H1 (cell line): Measurements from ENCODE around the gene CNNM3. TPM values are rescaled to one million over a fixed set of nuclear protein-coding genes. Genes with fewer than 3 reads are reported as not detected.

Source experiments
- CTCF ChIA-PET: fragments of 300-600 bp; sonication (Branson Sonifier 250); formaldehyde crosslinking; loops from one replicate; lab custom pipeline; 2021; ENCODE audit not compliant: partially characterized antibody; lab: Charles Lee
- POLR2A ChIA-PET: fragments of 300-600 bp; sonication (Branson Sonifier 250); formaldehyde crosslinking; loops from one replicate; lab custom pipeline; 2021; ENCODE audit warnings: inconsistent platforms; ENCODE audit not compliant: partially characterized antibody; lab: Charles Lee
- DNase-seq, 2 experiments: peaks; one replicate each; pipeline versions ENCODE4 v3.0.0 to v3.0.0-alpha.2; 2010 to 2022; ENCODE audit warnings: low spot score in 2 of 2, low read depth in 1 of 2, mixed read lengths in 1 of 2
- FAIRE-seq: peaks from 2 replicates; lab custom pipeline; 2011; peaks lifted over from hg19 to GRCh38; lab: Jason Lieb, UNC
- H2AFZ ChIP-seq: 2 replicates; pipeline ENCODE4 v1.8.1; 2012; ENCODE audit warnings: low read length, inconsistent platforms
- H2AK5ac ChIP-seq: 2 replicates; pipeline ENCODE4 v1.6.1; 2013; ENCODE audit warnings: low read depth, low read length
- H2BK120ac ChIP-seq: replicated peaks from 2 replicates; pipeline ENCODE3; 2013; ENCODE audit warnings: low read depth, low read length, inconsistent platforms
- H2BK12ac ChIP-seq: 2 replicates; pipeline ENCODE4 v1.6.1; 2013; ENCODE audit warnings: low read depth, low read length
- H2BK15ac ChIP-seq: 2 replicates; pipeline ENCODE4 v1.6.1; 2013; ENCODE audit warnings: low read length
- H2BK20ac ChIP-seq: 2 replicates; pipeline ENCODE4 v1.6.1; 2013; ENCODE audit warnings: low read length
- H2BK5ac ChIP-seq: 2 replicates; pipeline ENCODE4 v1.6.1; 2013; ENCODE audit warnings: low read depth, low read length
- H3K14ac ChIP-seq: 2 replicates; pipeline ENCODE4 v1.6.1; 2013; ENCODE audit warnings: inconsistent platforms; ENCODE audit not compliant: insufficient read length
- H3K18ac ChIP-seq: 2 replicates; pipeline ENCODE4 v1.6.1; 2013; ENCODE audit warnings: low read length; ENCODE audit errors: extremely low read depth
- H3K23ac ChIP-seq: 2 replicates; pipeline ENCODE4 v1.6.1; 2013; ENCODE audit warnings: inconsistent platforms; ENCODE audit not compliant: insufficient read length
- H3K23me2 ChIP-seq: 2 replicates; pipeline ENCODE4 v1.6.1; 2013; ENCODE audit warnings: low read depth, low read length
- H3K27ac ChIP-seq: 2 replicates; pipeline ENCODE4 v1.6.1; 2011; ENCODE audit warnings: low read depth, low read length, inconsistent platforms
- H3K27me3 ChIP-seq, 4 experiments: replicated peaks in 1 of 4; 1 replicate in 1 of 4; 2 replicates in 3 of 4; pipeline versions ENCODE4 v1.6.1 to v1.8.1; 2011 to 2013; ENCODE audit warnings: low read length in 3 of 4, mild to moderate bottlenecking in 3 of 4, inconsistent platforms in 2 of 4, mixed read lengths in 2 of 4, moderate library complexity in 1 of 4; ENCODE audit not compliant: control insufficient read depth in 3 of 4, insufficient read depth in 3 of 4; ENCODE audit errors: extremely low read depth in 1 of 4
- H3K36me3 ChIP-seq, 4 experiments: 2 replicates each; pipeline versions ENCODE4 v1.6.1 to v1.8.1; 2011 to 2013; ENCODE audit warnings: mild to moderate bottlenecking in 4 of 4, low read length in 3 of 4, moderate library complexity in 2 of 4, control low read depth in 1 of 4, inconsistent platforms in 1 of 4; ENCODE audit not compliant: insufficient read depth in 4 of 4, control insufficient read depth in 2 of 4
- H3K4ac ChIP-seq: replicated peaks from 2 replicates; pipeline ENCODE3; 2013; ENCODE audit warnings: low read length, low read depth, mixed read lengths, inconsistent platforms; ENCODE audit not compliant: insufficient read length
- H3K4me1 ChIP-seq, 4 experiments: replicated peaks in 1 of 4; 1 replicate in 1 of 4; 2 replicates in 3 of 4; pipeline versions ENCODE4 v1.6.1 to v1.8.1; 2011 to 2013; ENCODE audit warnings: low read length in 3 of 4, inconsistent platforms in 2 of 4, mixed read lengths in 1 of 4; ENCODE audit not compliant: insufficient read depth in 4 of 4, control insufficient read depth in 3 of 4
- H3K4me2 ChIP-seq, 2 experiments: 2 replicates each; pipeline versions ENCODE4 v1.6.1 to v1.8.1; 2011 to 2013; ENCODE audit warnings: low read depth in 2 of 2, low read length in 2 of 2, control low read depth in 1 of 2, inconsistent platforms in 1 of 2, mild to moderate bottlenecking in 1 of 2; ENCODE audit not compliant: insufficient read depth in 1 of 2
- H3K4me3 ChIP-seq, 4 experiments: fragments of 200-600, 300-600 bp in 1 of 4; sonication (generic), shearing (Covaris generic), sonication (Bioruptor Twin) in 1 of 4; 2 replicates each; pipeline versions ENCODE4 v1.5.1 to v1.8.1; 2011 to 2016; ENCODE audit warnings: low read length in 4 of 4, low read depth in 3 of 4, control low read depth in 2 of 4, inconsistent platforms in 2 of 4, mild to moderate bottlenecking in 2 of 4, mixed read lengths in 1 of 4, moderate library complexity in 1 of 4; ENCODE audit not compliant: insufficient read depth in 2 of 4; ENCODE audit errors: extremely low read depth in 1 of 4
- H3K56ac ChIP-seq: replicated peaks from 2 replicates; pipeline ENCODE3; 2013; ENCODE audit warnings: low read depth, mild to moderate bottlenecking, mixed read lengths, low read length, inconsistent platforms; ENCODE audit not compliant: insufficient read length
- H3K79me1 ChIP-seq: 2 replicates; pipeline ENCODE4 v1.6.1; 2013; ENCODE audit warnings: low read depth, low read length, control low read depth
- H3K79me2 ChIP-seq, 2 experiments: 2 replicates each; pipeline versions ENCODE4 v1.6.1 to v1.8.1; 2012 to 2013; ENCODE audit warnings: low read length in 2 of 2, mild to moderate bottlenecking in 2 of 2, inconsistent platforms in 1 of 2; ENCODE audit not compliant: insufficient read depth in 2 of 2, control insufficient read depth in 1 of 2
- H3K9ac ChIP-seq, 4 experiments: replicated peaks in 1 of 4; 1 replicate in 1 of 4; 2 replicates in 3 of 4; pipeline versions ENCODE4 v1.6.1 to v1.8.1; 2011 to 2013; ENCODE audit warnings: low read depth in 3 of 4, low read length in 3 of 4, control low read depth in 2 of 4, mild to moderate bottlenecking in 2 of 4, moderate library complexity in 2 of 4, inconsistent platforms in 1 of 4; ENCODE audit errors: extremely low read depth in 1 of 4
- H3K9me3 ChIP-seq, 2 experiments: 2 replicates each; pipeline versions ENCODE4 v1.6.1 to v1.8.1; 2012 to 2013; ENCODE audit warnings: mild to moderate bottlenecking in 2 of 2, moderate library complexity in 2 of 2, control low read depth in 1 of 2, inconsistent platforms in 1 of 2, low read depth in 1 of 2, low read length in 1 of 2, mixed read lengths in 1 of 2; ENCODE audit not compliant: insufficient read depth in 2 of 2
- H4K20me1 ChIP-seq, 2 experiments: replicated peaks in 1 of 2; 2 replicates each; pipeline versions ENCODE3 to v1.8.1; 2011 to 2013; ENCODE audit warnings: inconsistent platforms in 2 of 2, low read length in 2 of 2, mild to moderate bottlenecking in 1 of 2; ENCODE audit not compliant: insufficient read depth in 2 of 2, control insufficient read depth in 1 of 2
- H4K5ac ChIP-seq: 2 replicates; pipeline ENCODE4 v1.6.1; 2013; ENCODE audit warnings: low read length, low read depth, mixed read lengths, inconsistent platforms; ENCODE audit not compliant: insufficient read length
- H4K8ac ChIP-seq: 2 replicates; pipeline ENCODE4 v1.8.0; 2013; ENCODE audit warnings: mild to moderate bottlenecking, moderate library complexity, low read length, inconsistent platforms; ENCODE audit not compliant: insufficient read depth; ENCODE audit errors: extremely low read depth
- H4K91ac ChIP-seq: replicated peaks from 2 replicates; pipeline ENCODE3; 2013; ENCODE audit warnings: low read length, mixed read lengths, inconsistent platforms; ENCODE audit not compliant: insufficient read length
- CREB1 ChIP-seq: IDR thresholded peaks from 2 replicates; pipeline ENCODE4 v1.6.1; 2012; ENCODE audit warnings: inconsistent platforms
- SIN3A ChIP-seq, 2 experiments: IDR thresholded peaks in 1 of 2; conservative IDR thresholded peaks in 1 of 2; 2 replicates each; pipeline ENCODE4 v1.6.1; 2011 to 2012; ENCODE audit warnings: low read length in 2 of 2, improper control_type of control experiment in 1 of 2, low read depth in 1 of 2, mild to moderate bottlenecking in 1 of 2
- WGBS, 2 experiments: shearing (Covaris generic) in 1 of 2; methylation state at CpG; one replicate each; pipeline versions ENCODE4 v1.1.6 to v1.1.7; 2013 to 2015; ENCODE audit warnings: low lambda C conversion rate in 2 of 2, mixed read lengths in 2 of 2, inconsistent platforms in 1 of 2, low coverage in 1 of 2, missing lambda C conversion rate in 1 of 2; ENCODE audit not compliant: insufficient replicate concordance in 2 of 2, insufficient coverage in 1 of 2, insufficient read length in 1 of 2; ENCODE audit errors: extremely low coverage in 1 of 2, missing lambda C conversion rate in 1 of 2; 5-methylcytosine and 5-hydroxymethylcytosine counted together
- polyA plus RNA-seq, 7 experiments: library from polyadenylated mRNA; depleted of rRNA in 3 of 7; stranded (reverse) in 5 of 7; unstranded in 2 of 7; fragments of >200 nt in 5 of 7; fragments of 200-250 nt in 2 of 7; gene quantifications; 1 replicate in 5 of 7; 2 replicates in 1 of 7; 4 replicates in 1 of 7; pipeline versions ENCODE4 v1.2.1 to v1.2.3, GENCODE V29; 2011 to 2013; ENCODE audit warnings: missing spikeins in 2 of 7, mixed read lengths in 2 of 7
- total RNA-seq: library from RNA; stranded (reverse); fragmentation: NEBNext Ultra II Directional; extraction: Animal tissue kit (Norgen Biotek cat#: 25700); gene quantifications from 2 replicates; pipeline ENCODE4 v1.2.1, GENCODE V29; 2021

Gene CNNM3
- total and polyA plus RNA-seq, 2 of the 8 experiments (the other 6 are each of a cell fraction or from before 2014, with no cell fraction given), result 29.1 to 29.2 TPM

GRCh38 chr2:96831679-96832078 lies 15.6 kb downstream of the CNNM3 start:
- Histone ChIP-seq H4K8ac (no peak overlapping the region), H3K4ac (no peak overlapping the region), H4K20me1 (peaks cover 0 to 6% of the 10 kb centered on the region in 2 experiments), H3K14ac (no peak overlapping the region), H2AFZ (no peak overlapping the region), H3K79me1 (peaks cover 3% of the 10 kb centered on the region; the same call in 1 of the 2 replicates), H2BK120ac (no peak overlapping the region), H3K36me3 (peaks cover 19 to 61% (median 31%) of the 10 kb centered on the region in 4 experiments), H2BK12ac (peak overlapping the region; percentile 27; the same call in 1 of the 2 replicates), H3K27me3 (no peaks in the 10 kb centered on the region), H2AK5ac (no peak overlapping the region), H2BK15ac (no peak overlapping the region), H4K5ac (no peak overlapping the region), H3K9ac (no peak overlapping the region), H3K23me2 (no peaks in the 10 kb centered on the region; the same call in 1 of the 2 replicates), H3K4me1 (peaks cover 3 to 18% (median 13%) of the 10 kb centered on the region in 4 experiments)
- CTCF ChIA-PET, result interaction anchor here (0.5 to 4.5 kb wide), 7 partner anchors 9 to 154 kb away, joined by 3 to 30 read pairs (median 4); partner anchors contain the start of genes ANKRD39 and CNNM3
- WGBS, 2 experiments, result 86% methylated on average over 10 of the region's 10 CpGs; no CpG with 5 or more reads in 1 of the 2 experiments
- FAIRE-seq, result no peak
- 0 out of 4 replicates have a peak, but pooled peaks of 1 of the 2 experiments have one; percentile 64 for TF ChIP-seq SIN3A (conservative IDR thresholded peaks at IDR 0.05 in 1 of 2, IDR thresholded peaks at IDR 0.05 in 1 of 2; ENCODE audit: low read depth in 1 of 2, low read length in 2 of 2)
- TF ChIP-seq CREB1, result no peak
- TF ChIP-seq, all 59 proteins: peak for 1
- Histone ChIP-seq H3K27ac (no peak overlapping the region), H3K9me3 (no peaks in the 10 kb centered on the region), H2BK20ac (no peak overlapping the region), H3K4me2 (no peak overlapping the region), H3K56ac (no peak overlapping the region), H2BK5ac (0 out of 2 replicates have a peak overlapping the region, but pooled peaks have one; percentile 71), H3K4me3 (no peak overlapping the region), H3K79me2 (no peaks in the 10 kb centered on the region), H4K91ac (no peak overlapping the region), H3K18ac (no peak overlapping the region), H3K23ac (no peak overlapping the region)
- POLR2A ChIA-PET, result interaction anchor here (0.6 to 4.4 kb wide), 6 partner anchors 11 to 73 kb away, joined by 3 to 39 read pairs (median 4); partner anchors contain the start of genes ANKRD23, ANKRD39 and CNNM3
- peak in 1 of 2 experiments; percentile 52 for DNase-seq
